ELF-1 (cell line): ENCODE results near the gene BIRC3.
"Not testable (repeated sequence)": the region's sequence is repeated elsewhere in the genome, so short reads cannot be mapped to it uniquely, and the experiment has no call there.

Source experiments
- DNase-seq: peaks from one replicate; pipeline ENCODE4 v3.0.0-alpha.2; 2016; ENCODE audit warnings: low read depth, low spot score

The BIRC3 gene

DNA sequence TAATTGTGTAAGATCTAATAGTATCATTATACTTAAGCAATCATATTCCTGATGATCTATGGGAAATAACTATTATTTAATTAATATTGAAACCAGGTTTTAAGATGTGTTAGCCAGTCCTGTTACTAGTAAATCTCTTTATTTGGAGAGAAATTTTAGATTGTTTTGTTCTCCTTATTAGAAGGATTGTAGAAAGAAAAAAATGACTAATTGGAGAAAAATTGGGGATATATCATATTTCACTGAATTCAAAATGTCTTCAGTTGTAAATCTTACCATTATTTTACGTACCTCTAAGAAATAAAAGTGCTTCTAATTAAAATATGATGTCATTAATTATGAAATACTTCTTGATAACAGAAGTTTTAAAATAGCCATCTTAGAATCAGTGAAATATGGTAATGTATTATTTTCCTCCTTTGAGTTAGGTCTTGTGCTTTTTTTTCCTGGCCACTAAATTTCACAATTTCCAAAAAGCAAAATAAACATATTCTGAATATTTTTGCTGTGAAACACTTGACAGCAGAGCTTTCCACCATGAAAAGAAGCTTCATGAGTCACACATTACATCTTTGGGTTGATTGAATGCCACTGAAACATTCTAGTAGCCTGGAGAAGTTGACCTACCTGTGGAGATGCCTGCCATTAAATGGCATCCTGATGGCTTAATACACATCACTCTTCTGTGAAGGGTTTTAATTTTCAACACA lies 6.4 kb downstream of the BIRC3 start:
- no peak for DNase-seq

- no peak for DNase-seq
Observed at GRCh38 chr11:102325088-102325487, 7.8 kb downstream of the BIRC3 start.

GRCh38 chr11:102328748-102329147 lies 11.5 kb downstream of the BIRC3 start:
- DNase-seq = no peak

GRCh38 chr11:102330231-102330630 lies 12.9 kb downstream of the BIRC3 start:
- DNase-seq = no peak

- no peak for DNase-seq
Observed at GRCh38 chr11:102331341-102331740, 14.1 kb downstream of the BIRC3 start.

- DNase-seq = no peak
Observed at GRCh38 chr11:102332611-102332994, 15.3 kb downstream of the BIRC3 start.

DNA sequence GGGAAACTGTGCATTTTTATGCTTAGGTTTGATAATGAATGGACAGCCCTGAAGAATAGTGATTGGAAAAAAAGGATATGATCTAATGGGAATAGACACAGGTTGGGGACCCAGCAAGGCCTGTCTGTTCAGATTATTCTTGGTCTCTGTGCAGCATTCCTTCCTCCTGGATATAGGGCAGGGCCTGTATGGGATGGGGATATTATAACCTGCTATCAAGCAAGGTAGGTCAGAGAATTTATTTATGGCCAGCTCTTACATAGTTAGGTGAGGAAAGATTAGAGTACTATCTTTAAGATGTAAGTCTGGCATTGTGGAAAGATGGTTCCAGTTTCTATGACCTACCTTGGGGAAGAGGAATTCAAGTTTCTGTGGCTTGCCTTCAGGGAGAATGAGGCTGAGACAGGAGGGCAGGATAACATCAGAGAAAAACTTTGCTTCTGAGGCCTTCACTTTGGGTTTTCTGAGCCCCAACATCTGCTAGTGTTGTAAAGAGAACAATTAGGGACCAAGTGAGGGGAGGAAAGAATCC lies 21.3 kb downstream of the BIRC3 start:
- DNase-seq = no peak

- not testable (repeated sequence) for DNase-seq
Observed at GRCh38 chr11:102341311-102341710, 24.0 kb downstream of the BIRC3 start.

GRCh38 chr11:102341844-102342318 lies 24.6 kb downstream of the BIRC3 start:
- peak; percentile 85 for DNase-seq

DNA sequence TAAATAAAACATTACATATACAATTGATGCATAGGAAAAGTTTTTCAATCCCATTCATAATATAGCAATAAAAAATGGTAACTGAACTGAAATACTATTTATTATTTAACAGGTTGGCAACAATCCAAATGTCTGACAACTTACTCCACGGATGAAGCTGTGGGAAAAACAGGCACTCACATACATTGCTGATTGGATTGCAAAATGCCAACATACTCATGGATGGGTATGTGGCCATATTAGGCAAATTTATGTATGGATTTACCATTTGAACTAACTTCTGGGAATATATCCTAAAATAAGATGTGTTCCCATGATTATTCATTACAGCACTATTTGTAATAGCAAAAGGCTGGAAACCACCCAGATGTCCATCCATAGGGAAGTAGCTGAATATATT lies 26.5 kb downstream of the BIRC3 start:
- no peak for DNase-seq

DNA sequence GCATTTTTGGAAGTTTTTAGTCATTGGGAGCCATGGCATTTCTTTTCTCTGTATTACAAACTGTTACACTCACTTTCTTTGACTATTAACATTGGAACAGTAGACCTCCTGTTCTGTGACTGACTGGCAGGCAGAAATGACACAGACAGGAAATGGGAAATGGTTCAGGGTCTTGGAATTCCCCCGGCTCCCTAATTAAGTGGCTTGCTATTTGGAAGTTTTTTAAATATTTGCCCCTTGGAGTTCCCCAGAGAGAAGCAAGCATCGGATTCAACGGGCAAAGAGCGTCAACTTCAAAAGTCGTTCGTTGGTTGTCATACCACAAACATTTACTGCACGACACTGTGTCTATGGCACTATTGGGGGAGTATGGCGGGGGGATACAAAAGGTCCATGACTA lies 28.6 kb downstream of the BIRC3 start:
- DNase-seq = peak; percentile 20

- DNase-seq = no peak
Observed at GRCh38 chr11:102346456-102346747, 29.1 kb downstream of the BIRC3 start.

GRCh38 chr11:102346748-102347461 lies 29.6 kb downstream of the BIRC3 start, which contains the start of gene BIRC2:
Gene BIRC2 (plus strand): TSS chr11:102347214. CDS start chr11:102349855, 2,641 bp downstream.
- peak; percentile 96 for DNase-seq

DNA sequence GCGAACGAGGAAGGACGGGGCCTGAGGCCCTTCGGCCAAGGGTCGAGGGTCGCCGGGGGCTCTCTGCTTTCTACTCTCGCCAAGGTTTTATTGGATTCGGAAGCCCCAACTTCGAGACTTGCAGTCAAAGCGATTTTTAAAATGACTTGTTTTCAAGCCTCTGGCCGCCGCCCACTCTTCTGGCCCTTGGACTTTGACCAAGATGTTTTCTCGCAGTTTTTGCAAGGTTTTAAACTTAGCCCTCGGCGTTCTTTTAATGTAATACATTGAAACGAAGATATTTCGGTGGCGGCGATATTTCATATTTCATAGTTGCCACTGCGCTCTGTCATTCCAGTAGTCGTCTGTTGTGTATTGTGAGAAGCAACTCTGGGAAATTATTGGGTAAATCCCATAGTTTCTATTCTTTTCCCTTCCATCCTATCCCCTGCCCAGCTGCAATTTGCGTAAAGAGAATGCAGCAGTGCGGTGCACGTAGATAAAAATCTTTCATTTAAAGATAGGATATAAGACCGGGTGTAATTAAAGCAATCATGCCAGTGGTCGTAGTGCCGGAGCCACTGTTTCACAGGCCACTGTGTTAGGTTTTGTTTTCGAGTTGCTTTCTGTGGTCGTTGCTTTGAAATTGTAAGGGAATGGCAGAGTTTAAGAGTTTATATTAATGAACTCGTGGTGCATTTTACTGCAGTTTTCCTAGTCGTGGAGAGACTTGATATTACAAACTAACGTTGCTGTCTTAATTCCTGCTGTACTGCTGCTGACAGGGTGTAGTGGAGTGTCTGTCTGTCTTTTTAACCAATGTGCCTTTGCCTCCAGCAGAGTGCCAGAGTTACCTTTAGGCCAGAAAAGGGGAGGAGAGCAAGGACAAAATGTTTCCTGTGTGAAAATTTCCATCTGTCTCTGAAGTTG lies 30.4 kb downstream of the BIRC3 start:
- DNase-seq = peak; percentile 31

DNA sequence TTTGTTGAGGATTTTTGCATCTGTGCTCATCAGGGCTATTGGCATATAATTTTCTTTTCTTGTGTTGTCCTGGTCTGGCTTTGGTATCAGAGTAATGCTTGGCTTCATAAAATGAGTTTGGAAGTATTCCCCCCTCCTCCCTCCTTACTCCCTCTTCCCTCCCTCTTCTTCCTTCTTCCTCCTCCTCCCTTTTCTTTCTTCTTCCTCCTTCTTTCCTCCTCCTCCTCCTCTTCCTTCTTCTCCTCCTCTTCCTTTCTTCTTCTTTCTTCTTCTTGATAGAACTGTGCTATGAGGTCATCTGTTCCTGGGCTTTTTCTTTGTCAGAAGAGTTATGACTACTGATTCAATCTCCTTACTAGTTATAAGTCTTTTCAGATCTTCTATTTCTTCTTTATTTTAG lies 39.8 kb downstream of the BIRC3 start:
- no peak for DNase-seq

DNA sequence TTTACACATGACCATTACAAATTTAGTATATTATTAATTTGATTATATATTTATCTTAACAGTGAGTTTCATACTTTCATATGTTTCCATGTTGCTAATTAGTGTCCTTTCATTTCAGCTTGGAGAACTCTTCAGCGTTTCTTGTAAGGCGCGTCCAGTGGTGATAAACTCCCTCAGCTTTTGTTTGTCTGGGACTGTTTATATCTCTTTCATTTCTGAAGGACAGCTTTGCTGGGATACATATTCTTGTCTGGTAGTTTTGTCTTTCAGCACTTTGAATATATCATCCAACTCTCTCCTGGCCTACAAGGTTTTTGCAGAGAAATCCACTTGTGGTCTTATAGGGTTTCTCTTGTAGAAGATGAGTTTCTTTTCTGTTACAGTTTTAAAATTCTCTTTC lies 42.1 kb downstream of the BIRC3 start:
- no peak for DNase-seq

DNA sequence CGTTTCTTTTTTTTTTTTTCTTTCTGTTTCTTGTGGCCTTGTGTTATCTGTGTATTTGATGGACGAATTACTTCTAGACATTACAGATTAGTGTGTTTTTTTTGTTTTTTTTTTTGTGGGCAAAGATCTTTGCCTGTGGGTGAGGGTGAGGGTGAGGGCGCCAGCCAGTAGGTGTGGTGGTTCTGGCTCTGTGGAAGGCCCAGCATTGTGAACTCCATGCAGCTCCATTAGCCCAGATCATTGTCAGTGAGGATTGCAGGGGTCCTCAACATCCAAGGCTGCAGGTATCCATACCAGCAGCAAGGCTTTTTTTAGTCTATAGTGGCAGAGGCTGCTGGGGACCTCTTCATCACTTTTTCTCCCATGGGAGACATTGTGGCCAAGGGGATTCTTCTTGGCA lies 43.4 kb downstream of the BIRC3 start:
- no peak for DNase-seq

DNA sequence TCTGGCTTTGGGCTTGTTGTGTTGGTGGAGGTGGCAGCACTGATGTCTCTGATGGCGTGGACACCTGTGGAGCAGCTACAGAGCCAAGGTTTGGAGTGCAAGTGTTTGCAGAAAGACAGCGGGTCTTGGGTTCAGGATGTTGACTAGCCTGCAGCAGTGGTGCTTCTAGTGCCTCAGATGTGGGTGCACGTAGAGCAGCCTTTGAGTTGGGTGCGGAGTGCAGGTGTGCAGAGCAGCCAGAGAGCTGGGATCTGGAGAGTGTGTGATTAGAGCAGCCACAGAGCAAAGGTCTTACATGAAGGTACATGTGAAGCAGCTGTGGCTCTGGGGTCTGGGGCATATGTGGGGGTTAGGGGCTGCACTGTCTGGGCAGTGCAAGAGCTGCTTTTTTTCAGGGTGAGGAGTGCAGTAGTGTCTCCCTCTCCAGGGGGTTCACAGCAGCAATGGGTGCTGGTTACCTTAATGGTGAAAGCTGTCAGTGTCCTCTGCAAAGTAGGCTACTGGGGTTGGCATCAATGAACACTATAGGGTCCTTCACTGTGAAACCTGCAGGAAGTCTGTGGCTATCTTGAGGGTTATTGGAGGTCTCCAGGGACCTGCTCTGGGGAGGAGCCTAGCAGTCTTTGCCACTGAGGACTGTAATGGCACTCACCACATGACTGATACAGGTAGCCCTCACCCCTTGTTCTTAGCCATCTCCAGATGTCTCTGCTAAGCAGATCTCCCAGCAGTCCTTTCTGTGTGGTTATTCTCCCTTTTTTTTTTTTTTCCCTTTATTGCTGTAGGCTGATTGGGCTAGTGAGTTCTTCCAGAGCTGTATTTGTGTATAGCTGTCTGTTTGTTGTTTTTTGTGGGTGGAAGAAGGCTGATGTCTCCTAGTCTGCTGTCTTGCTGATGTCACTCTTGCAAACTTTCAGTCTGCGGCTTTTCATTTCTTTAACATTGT lies 44.1 kb downstream of the BIRC3 start:
- no peak for DNase-seq

DNA sequence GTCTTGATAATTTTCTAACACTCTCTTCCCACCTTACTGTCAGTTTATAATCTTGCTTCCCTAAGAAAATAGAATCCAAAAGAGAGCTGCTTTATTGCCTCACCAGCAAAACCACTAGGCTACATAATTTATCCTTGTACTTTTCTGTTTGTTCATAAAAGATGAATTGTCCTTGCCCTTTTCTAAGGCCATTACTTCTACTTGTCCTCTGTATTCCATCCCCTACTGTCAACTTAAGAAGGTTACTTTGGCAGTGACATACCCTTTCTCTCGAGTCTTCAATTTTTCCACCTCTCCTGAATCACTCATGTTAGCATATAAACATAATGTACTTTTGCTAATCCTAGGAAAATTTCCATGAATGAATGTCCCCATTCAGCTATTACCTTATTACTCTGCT lies 47.7 kb downstream of the BIRC3 start:
- DNase-seq = no peak

GRCh38 chr11:102367364-102367763 lies 50.1 kb downstream of the BIRC3 start:
- DNase-seq = no peak

DNA sequence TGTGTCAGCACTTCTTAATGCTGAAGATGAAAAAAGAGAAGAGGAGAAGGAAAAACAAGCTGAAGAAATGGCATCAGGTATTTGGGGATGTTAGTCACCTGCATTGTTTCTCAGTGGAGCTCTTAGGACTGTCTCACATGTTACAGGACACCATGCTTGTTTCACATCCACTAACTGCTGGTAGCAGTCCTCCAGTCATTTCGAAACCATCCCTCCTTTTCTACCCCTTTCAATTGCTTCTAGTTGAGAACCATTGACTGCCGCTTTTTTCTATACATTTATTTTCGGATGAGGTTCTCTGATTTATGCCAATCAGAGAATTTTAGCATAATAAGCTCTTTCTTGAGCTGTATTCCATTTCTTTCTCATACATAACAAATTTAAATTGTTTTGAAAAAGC lies 51.2 kb downstream of the BIRC3 start:
- no peak for DNase-seq
